Progenitor cell of endocrine pancreas (in vitro differentiated cells): ENCODE measurements around the gene RAP1A. TPM values are rescaled to one million over a fixed set of nuclear protein-coding genes. Genes with fewer than 3 reads are reported as not detected.

Experiments
- DNase-seq: peaks from one replicate; pipeline ENCODE4 v3.0.0; 2021; ENCODE audit warnings: low spot score; ENCODE audit not compliant: unreplicated experiment
- H3K27ac Mint-ChIP-seq: 2 replicates; pipeline ENCODE4 v1.8.0; 2021; ENCODE audit warnings: mild to moderate bottlenecking, moderate library complexity, mixed read lengths
- H3K27me3 Mint-ChIP-seq: 2 replicates; pipeline ENCODE4 v1.8.0; 2021; ENCODE audit warnings: mixed read lengths
- H3K36me3 Mint-ChIP-seq: 2 replicates; pipeline ENCODE4 v1.8.0; 2022; ENCODE audit warnings: mixed read lengths; ENCODE audit not compliant: insufficient read depth
- H3K4me1 Mint-ChIP-seq: 2 replicates; pipeline ENCODE4 v1.8.0; 2021; ENCODE audit warnings: low read depth, mixed read lengths
- H3K4me3 Mint-ChIP-seq: 2 replicates; pipeline ENCODE4 v1.8.0; 2021; ENCODE audit warnings: low read depth, mild to moderate bottlenecking, moderate library complexity, mixed read lengths
- H3K9me3 Mint-ChIP-seq: 2 replicates; pipeline ENCODE4 v1.8.0; 2021; ENCODE audit warnings: low read depth, mixed read lengths
- CTCF ChIP-seq: fragments of 200-600 bp; sonication (generic); IDR thresholded peaks from one replicate; pipeline ENCODE4 v1.5.0; 2021; ENCODE audit warnings: antibody characterized with exemption, mild to moderate bottlenecking; ENCODE audit not compliant: unreplicated experiment
- total RNA-seq: library from RNA; stranded (reverse); gene quantifications from 2 replicates; pipeline ENCODE4 v1.2.1, GENCODE V29; 2021

RAP1A gene
- total RNA-seq, 1 donor from 2014 or later: 36.6 TPM

- H3K27me3 Mint-ChIP-seq: no peaks in the 10 kb centered on the region
- H3K4me1 Mint-ChIP-seq: peaks cover 8% of the 10 kb centered on the region
- TF ChIP-seq CTCF: no peak
- no peak overlapping the region for H3K27ac Mint-ChIP-seq
- H3K36me3 Mint-ChIP-seq: no peaks in the 10 kb centered on the region
- DNase-seq: no peak
- H3K4me3 Mint-ChIP-seq: no peak overlapping the region
- no peaks in the 10 kb centered on the region for H3K9me3 Mint-ChIP-seq
Observed at GRCh38 chr1:111598544-111598943, 21.0 kb upstream of the RAP1A start.

- Mint-ChIP-seq H3K27ac (no peak overlapping the region), H3K36me3 (no peaks in the 10 kb centered on the region), H3K4me3 (no peak overlapping the region), H3K4me1 (peaks cover 5% of the 10 kb centered on the region), H3K27me3 (peaks cover 9% of the 10 kb centered on the region), H3K9me3 (no peaks in the 10 kb centered on the region)
- TF ChIP-seq CTCF: no peak
- DNase-seq: no peak
Observed at GRCh38 chr1:111599781-111600693, 19.6 kb upstream of the RAP1A start.

- Mint-ChIP-seq H3K4me1 (peaks cover 5% of the 10 kb centered on the region), H3K9me3 (no peaks in the 10 kb centered on the region), H3K27me3 (peaks cover 9% of the 10 kb centered on the region), H3K4me3 (no peak overlapping the region), H3K27ac (no peak overlapping the region), H3K36me3 (no peaks in the 10 kb centered on the region)
- DNase-seq: no peak
- no peak for TF ChIP-seq CTCF
Observed at GRCh38 chr1:111600886-111601386, 18.7 kb upstream of the RAP1A start.

GRCh38 chr1:111602302-111602701, 17.3 kb upstream of the RAP1A start:
- no peak overlapping the region for H3K27ac Mint-ChIP-seq

GRCh38 chr1:111602974-111603373, 16.6 kb upstream of the RAP1A start:
- Mint-ChIP-seq H3K4me1 (peaks cover 5% of the 10 kb centered on the region), H3K9me3 (no peaks in the 10 kb centered on the region), H3K27ac (no peak overlapping the region), H3K4me3 (no peak overlapping the region), H3K36me3 (no peaks in the 10 kb centered on the region), H3K27me3 (peaks cover 9% of the 10 kb centered on the region)
- TF ChIP-seq CTCF: no peak
- no peak for DNase-seq

More at GRCh38 chr1:111602302-111602701, 17.3 kb upstream of the RAP1A start:
- no peak for DNase-seq
- H3K4me3 Mint-ChIP-seq: no peak overlapping the region
- no peaks in the 10 kb centered on the region for H3K9me3 Mint-ChIP-seq
- no peaks in the 10 kb centered on the region for H3K36me3 Mint-ChIP-seq
- peaks cover 5% of the 10 kb centered on the region for H3K4me1 Mint-ChIP-seq
- no peak for TF ChIP-seq CTCF
- H3K27me3 Mint-ChIP-seq: peaks cover 9% of the 10 kb centered on the region
